ENCODE measurements around the gene HTR1E. TPM values are rescaled to one million over a fixed set of nuclear protein-coding genes. Genes with fewer than 3 reads are reported as not detected.

The HTR1E gene
- total RNA-seq (2021; fragmentation: NEBNext Ultra II Directional; extraction: Animal tissue kit (Norgen Biotek cat#: 25700)), result not detected in 2 replicates
- polyA plus RNA-seq (2011; rRNA removed), result 0.09 TPM in 2 replicates
- polyA plus RNA-seq (2011; cell fraction: cytosol; rRNA removed), result 0.03 TPM
- 0.09 TPM for polyA plus RNA-seq (2011; cell fraction: nucleus; rRNA removed)
- polyA plus RNA-seq (2012, experiment 1 of 2), result 0.08 to 0.22 TPM (median 0.11 TPM) in 3 of 4 replicates, not detected in the other
- 0.08 TPM for polyA plus RNA-seq (2012, experiment 2 of 2)
- 0.14 TPM for polyA plus RNA-seq (2013, experiment 1 of 2)
- polyA plus RNA-seq (2013, experiment 2 of 2), result 0.07 TPM
- polyA minus RNA-seq (2011; rRNA and poly(A)+ RNA removed), result not detected in 2 replicates
- not detected for polyA minus RNA-seq (2011; cell fraction: cytosol; rRNA and poly(A)+ RNA removed)
- 0.30 TPM for polyA minus RNA-seq (2011; cell fraction: nucleus; rRNA and poly(A)+ RNA removed)
- long read RNA-seq, experiment 1, result 0 reads
- long read RNA-seq, experiment 2, result 0 reads

- peak within 1 kb of the TSS; percentile 77; the same call in 1 of the 2 replicates for H2BK15ac ChIP-seq (ENCODE audit: low read length)
- H2BK20ac ChIP-seq (ENCODE audit: low read length), result no peak within 1 kb of the TSS
- DNase-seq (ENCODE audit: low read depth in 1 of 2, low spot score in 2 of 2) (peak in 1 of 2 experiments; percentile 90), FAIRE-seq (peak; percentile 45)
- no peaks in the 10 kb centered on the region for H4K20me1 ChIP-seq (replicated peaks in 1 of 2; ENCODE audit: control insufficient read depth in 1 of 2, insufficient read depth in 2 of 2, low read length in 2 of 2)
- no peaks in the 10 kb centered on the region for H3K79me1 ChIP-seq (ENCODE audit: low read depth, low read length)
- no peaks in the 10 kb centered on the region for H3K79me2 ChIP-seq (ENCODE audit: control insufficient read depth in 1 of 2, insufficient read depth in 2 of 2, low read length in 2 of 2)
- H3K14ac ChIP-seq (ENCODE audit: insufficient read length), result no peak within 1 kb of the TSS
- peak within 1 kb of the TSS; percentile 79 for H4K8ac ChIP-seq (ENCODE audit: extremely low read depth, insufficient read depth, low read length)
- peak within 1 kb of the TSS; percentile 41 to 73 (median 66) for H3K4me3 ChIP-seq (ENCODE audit: extremely low read depth in 1 of 4, insufficient read depth in 2 of 4, low read depth in 3 of 4, low read length in 4 of 4)
- H3K4me1 ChIP-seq (replicated peaks in 1 of 4; ENCODE audit: control insufficient read depth in 3 of 4, insufficient read depth in 4 of 4, low read length in 3 of 4), result peaks cover 0 to 6% (median under 1%) of the 10 kb centered on the region in 4 experiments; a peak in 5 of 7 replicates
- peak within 1 kb of the TSS; percentile 40; the same call in 1 of the 2 replicates for H2BK5ac ChIP-seq (ENCODE audit: low read depth, low read length)
- no peak within 1 kb of the TSS for H2AK5ac ChIP-seq (ENCODE audit: low read depth, low read length)
- peaks cover 4 to 18% (median 17%) of the 10 kb centered on the region in 4 experiments for H3K27me3 ChIP-seq (replicated peaks in 1 of 4; ENCODE audit: control insufficient read depth in 3 of 4, extremely low read depth in 1 of 4, insufficient read depth in 3 of 4, low read length in 3 of 4)
- H3K23me2 ChIP-seq (ENCODE audit: low read depth, low read length), result peaks cover 12% of the 10 kb centered on the region
- peak within 1 kb of the TSS; percentile 80 to 99 for H3K4me2 ChIP-seq (ENCODE audit: insufficient read depth in 1 of 2, low read depth in 2 of 2, low read length in 2 of 2)
- H3K18ac ChIP-seq (ENCODE audit: extremely low read depth, low read length), result peak within 1 kb of the TSS; percentile 51
- peak within 1 kb of the TSS; percentile 21 for H4K5ac ChIP-seq (ENCODE audit: insufficient read length, low read depth, low read length)
- H3K9ac ChIP-seq (replicated peaks in 1 of 4; ENCODE audit: extremely low read depth in 1 of 4, low read depth in 3 of 4, low read length in 3 of 4), result peak within 1 kb of the TSS in 3 of 4 experiments; percentile 9 to 56 (median 26); a peak in 4 of 7 replicates
- H2AFZ ChIP-seq (ENCODE audit: low read length), result peak within 1 kb of the TSS; percentile 99
- POLR2A ChIA-PET (ENCODE audit: partially characterized antibody), result interaction anchor here (0.8 to 1.0 kb wide), 2 partner anchors 22 to 78 kb away, joined by 3 read pairs; no protein-coding TSS in a partner anchor
- H4K91ac ChIP-seq (replicated peaks; ENCODE audit: insufficient read length, low read length), result peak within 1 kb of the TSS; percentile 89
- H2BK120ac ChIP-seq (replicated peaks; ENCODE audit: low read depth, low read length), result no peak within 1 kb of the TSS
- H3K56ac ChIP-seq (replicated peaks; ENCODE audit: insufficient read length, low read depth, low read length), result no peak within 1 kb of the TSS
- no peaks in the 10 kb centered on the region for H3K9me3 ChIP-seq (ENCODE audit: insufficient read depth in 2 of 2, low read depth in 1 of 2, low read length in 1 of 2)
- H3K36me3 ChIP-seq (ENCODE audit: control insufficient read depth in 2 of 4, insufficient read depth in 4 of 4, low read length in 3 of 4), result no peaks in the 10 kb centered on the region
- 5% methylated on average over 48 of the region's 55 CpGs; no CpG with 5 or more reads in 1 of the 2 experiments for WGBS, 2 experiments (ENCODE audit: extremely low coverage in 1 of 2, insufficient coverage in 1 of 2, insufficient read length in 1 of 2, insufficient replicate concordance in 2 of 2, low coverage in 1 of 2, low lambda C conversion rate in 2 of 2, missing lambda C conversion rate in 1 of 2)
- no peak within 1 kb of the TSS for H3K27ac ChIP-seq (ENCODE audit: low read depth, low read length)
- H2BK12ac ChIP-seq (ENCODE audit: low read depth, low read length), result peak within 1 kb of the TSS; percentile 60; the same call in 1 of the 2 replicates
- no peak within 1 kb of the TSS for H3K4ac ChIP-seq (replicated peaks; ENCODE audit: insufficient read length, low read depth, low read length)
- CTCF ChIA-PET (ENCODE audit: partially characterized antibody), result interaction anchor here (0.6 to 4.1 kb wide), 23 partner anchors 9 to 1459 kb away, joined by 3 to 43 read pairs (median 3); no protein-coding TSS in a partner anchor
- H3K23ac ChIP-seq (ENCODE audit: insufficient read length), result no peak within 1 kb of the TSS
- TF ChIP-seq ATF3 (IDR thresholded peaks at IDR 0.05; ENCODE audit: insufficient read depth, low read depth, low read length) (no peak), USF2 (IDR thresholded peaks at IDR 0.05; ENCODE audit: low read length) (no peak), SAP30 (IDR thresholded peaks at IDR 0.05; ENCODE audit: insufficient read depth, insufficient replicate concordance, low read length) (no peak), PHF8 (conservative IDR thresholded peaks at IDR 0.05; ENCODE audit: low read depth, low read length) (0 out of 2 replicates have a peak, but pooled peaks have one; percentile 32), CREB1 (IDR thresholded peaks at IDR 0.05) (no peak), ASH2L (IDR thresholded peaks at IDR 0.05; ENCODE audit: low read length) (peak; percentile 65), SIX5 (IDR thresholded peaks at IDR 0.05; ENCODE audit: low read depth, low read length) (no peak)
Observed at GRCh38 chr6:86937219-86938079, at the start of gene HTR1E. TSS of gene HTR1E (plus strand) at chr6:86937528. CDS start at chr6:87015335, 77,807 bp downstream.
